ENCODE results near the gene SLC19A1. TPM values are rescaled to one million over a fixed set of nuclear protein-coding genes. Genes with fewer than 3 reads are reported as not detected.

The SLC19A1 gene
- total RNA-seq, 4 donors from 2014 or later = 10.7 to 70.8 (median 30.5) TPM

DNA sequence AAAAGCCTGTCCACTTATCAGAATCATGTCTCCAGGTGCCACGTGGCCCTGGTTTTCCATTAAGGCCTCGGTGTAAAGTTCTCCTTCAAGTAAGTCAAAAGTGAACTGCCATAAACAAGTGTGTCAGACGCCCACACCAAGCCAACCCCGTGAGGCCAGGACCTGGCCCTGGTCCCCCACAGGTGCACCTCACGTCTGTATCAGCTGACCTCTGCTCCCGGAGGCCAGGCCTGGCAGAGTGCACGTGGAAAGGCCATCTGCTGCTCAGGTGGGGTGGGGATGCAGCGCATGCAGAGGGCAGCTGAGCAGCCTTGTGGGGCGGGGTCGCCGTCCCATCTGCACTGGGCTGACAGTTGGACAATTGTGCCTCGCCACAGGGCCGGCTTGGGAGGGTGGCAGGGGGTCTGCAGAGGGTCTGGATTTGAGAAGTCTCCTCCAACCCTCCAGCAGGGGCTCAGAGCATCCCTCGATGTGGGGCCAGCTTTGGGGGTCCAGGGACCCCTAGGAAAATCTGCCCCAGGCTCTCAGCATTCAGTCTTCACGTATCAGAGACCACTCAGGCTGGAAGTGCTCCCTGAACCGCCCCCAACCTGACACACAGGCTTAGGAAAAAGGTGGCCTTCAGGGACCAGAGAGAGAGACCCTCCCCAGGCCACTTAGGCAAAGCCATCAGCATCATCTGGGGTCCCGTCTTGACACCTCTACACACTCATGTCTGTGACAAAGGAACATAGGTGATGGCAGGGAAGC lies 3.0 kb downstream of the SLC19A1 start:
- H3K4me3 ChIP-seq = no peak overlapping the region
- peaks cover 0 to 30% (median 14%) of the 10 kb centered on the region in 4 donors for H3K4me1 ChIP-seq
- no peaks in the 10 kb centered on the region for H3K9me3 ChIP-seq

DNA sequence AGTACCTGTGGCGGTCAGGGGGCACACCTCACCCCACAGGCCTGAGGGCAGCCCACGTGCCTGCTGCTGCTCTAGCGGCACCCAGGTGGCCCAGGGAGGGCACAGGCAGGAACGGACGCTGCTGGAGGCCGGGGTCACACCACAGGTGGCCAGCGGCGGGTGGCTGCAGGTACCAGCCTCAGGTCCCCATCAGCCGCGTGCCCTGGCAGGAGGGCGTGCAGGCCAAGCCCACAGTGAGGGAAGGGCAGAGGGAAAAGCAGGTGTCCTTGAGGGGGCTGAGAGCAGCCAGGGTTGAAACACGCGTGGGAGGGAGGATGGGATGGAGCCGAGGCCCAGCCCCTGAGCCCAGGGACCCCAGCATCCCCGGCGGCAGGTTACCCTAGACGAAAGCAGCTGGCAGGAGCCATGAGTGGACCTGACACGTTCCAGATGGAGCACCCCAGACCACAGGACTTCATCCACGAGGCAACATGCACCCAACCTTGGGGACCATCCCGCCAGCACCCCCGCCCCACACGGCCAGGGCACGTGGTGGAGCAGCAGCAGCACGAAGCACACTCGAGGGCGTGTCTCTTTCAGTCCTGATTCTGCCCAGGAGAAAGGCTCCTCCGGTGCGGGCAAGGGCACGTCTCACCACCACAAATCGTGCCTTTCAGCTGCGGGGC lies 3.7 kb downstream of the SLC19A1 start:
- DNase-seq = peak in 1 of 3 donors; percentile 43
- no peaks in the 10 kb centered on the region for H3K36me3 ChIP-seq

More for the DNA sequence above, 3.0 kb downstream of the SLC19A1 start:
- TF ChIP-seq POLR2A (IDR thresholded peaks at IDR 0.05) = peak in 1 of 2 donors; percentile 30
- TF ChIP-seq, protein P1, sequence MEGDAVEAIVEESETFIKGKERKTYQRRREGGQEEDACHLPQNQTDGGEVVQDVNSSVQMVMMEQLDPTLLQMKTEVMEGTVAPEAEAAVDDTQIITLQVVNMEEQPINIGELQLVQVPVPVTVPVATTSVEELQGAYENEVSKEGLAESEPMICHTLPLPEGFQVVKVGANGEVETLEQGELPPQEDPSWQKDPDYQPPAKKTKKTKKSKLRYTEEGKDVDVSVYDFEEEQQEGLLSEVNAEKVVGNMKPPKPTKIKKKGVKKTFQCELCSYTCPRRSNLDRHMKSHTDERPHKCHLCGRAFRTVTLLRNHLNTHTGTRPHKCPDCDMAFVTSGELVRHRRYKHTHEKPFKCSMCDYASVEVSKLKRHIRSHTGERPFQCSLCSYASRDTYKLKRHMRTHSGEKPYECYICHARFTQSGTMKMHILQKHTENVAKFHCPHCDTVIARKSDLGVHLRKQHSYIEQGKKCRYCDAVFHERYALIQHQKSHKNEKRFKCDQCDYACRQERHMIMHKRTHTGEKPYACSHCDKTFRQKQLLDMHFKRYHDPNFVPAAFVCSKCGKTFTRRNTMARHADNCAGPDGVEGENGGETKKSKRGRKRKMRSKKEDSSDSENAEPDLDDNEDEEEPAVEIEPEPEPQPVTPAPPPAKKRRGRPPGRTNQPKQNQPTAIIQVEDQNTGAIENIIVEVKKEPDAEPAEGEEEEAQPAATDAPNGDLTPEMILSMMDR (IDR thresholded peaks at IDR 0.05) = peak in 1 of 6 experiments; percentile 6
- Histone ChIP-seq H3K27ac (peak overlapping the region in 2 of 4 donors; percentile 58 to 82), H3K27me3 (no peaks in the 10 kb centered on the region), H3K36me3 (no peaks in the 10 kb centered on the region)
- peak in 2 of 3 donors; percentile 78 to 81 for DNase-seq

DNA sequence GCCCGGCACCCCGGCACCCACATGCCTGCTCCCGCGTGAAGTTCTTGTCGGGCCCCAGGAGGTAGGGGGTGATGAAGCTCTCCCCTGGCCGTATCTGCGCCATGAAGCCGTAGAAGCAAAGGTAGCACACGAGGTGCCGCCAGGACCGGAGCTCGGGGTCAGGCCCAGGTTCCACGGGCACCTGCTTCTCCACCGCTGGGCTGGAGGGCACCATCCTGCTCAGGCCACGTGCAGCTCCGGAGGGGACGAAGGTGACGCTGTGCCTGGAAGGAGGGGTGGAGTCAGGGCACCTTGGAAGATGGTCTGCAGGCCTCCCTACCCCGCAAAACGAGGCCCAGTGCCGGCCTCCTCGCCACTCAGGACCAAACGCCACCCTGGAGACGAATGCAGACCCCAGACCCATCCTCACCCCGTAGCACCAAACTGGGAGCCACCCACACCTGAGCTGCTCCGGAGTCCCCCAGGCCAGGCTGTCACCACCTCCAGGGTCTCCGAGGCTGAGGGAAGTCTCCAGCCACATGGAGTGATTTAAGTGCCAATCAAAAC lies 4.4 kb downstream of the SLC19A1 start:
- Histone ChIP-seq H3K27ac (peak overlapping the region in 1 of 4 donors; percentile 82), H3K27me3 (no peaks in the 10 kb centered on the region), H3K4me1 (peaks cover 6 to 36% (median 17%) of the 10 kb centered on the region in 4 donors), H3K9me3 (no peaks in the 10 kb centered on the region), H3K4me3 (no peak overlapping the region), H3K36me3 (no peaks in the 10 kb centered on the region)
- DNase-seq = peak in 1 of 3 donors; percentile 46
- TF ChIP-seq POLR2A (IDR thresholded peaks at IDR 0.05) = no peak
- TF ChIP-seq, protein P1 (IDR thresholded peaks at IDR 0.05) = no peak

More for the DNA sequence above, 3.7 kb downstream of the SLC19A1 start:
- H3K27me3 ChIP-seq = no peaks in the 10 kb centered on the region
- H3K27ac ChIP-seq = peak overlapping the region in 2 of 4 donors; percentile 58 to 82
- H3K4me3 ChIP-seq = no peak overlapping the region
- peaks cover 2 to 36% (median 16%) of the 10 kb centered on the region in 4 donors for H3K4me1 ChIP-seq
- TF ChIP-seq POLR2A (IDR thresholded peaks at IDR 0.05) = no peak
- TF ChIP-seq, protein P1 (IDR thresholded peaks at IDR 0.05) = no peak
- no peaks in the 10 kb centered on the region for H3K9me3 ChIP-seq

DNA sequence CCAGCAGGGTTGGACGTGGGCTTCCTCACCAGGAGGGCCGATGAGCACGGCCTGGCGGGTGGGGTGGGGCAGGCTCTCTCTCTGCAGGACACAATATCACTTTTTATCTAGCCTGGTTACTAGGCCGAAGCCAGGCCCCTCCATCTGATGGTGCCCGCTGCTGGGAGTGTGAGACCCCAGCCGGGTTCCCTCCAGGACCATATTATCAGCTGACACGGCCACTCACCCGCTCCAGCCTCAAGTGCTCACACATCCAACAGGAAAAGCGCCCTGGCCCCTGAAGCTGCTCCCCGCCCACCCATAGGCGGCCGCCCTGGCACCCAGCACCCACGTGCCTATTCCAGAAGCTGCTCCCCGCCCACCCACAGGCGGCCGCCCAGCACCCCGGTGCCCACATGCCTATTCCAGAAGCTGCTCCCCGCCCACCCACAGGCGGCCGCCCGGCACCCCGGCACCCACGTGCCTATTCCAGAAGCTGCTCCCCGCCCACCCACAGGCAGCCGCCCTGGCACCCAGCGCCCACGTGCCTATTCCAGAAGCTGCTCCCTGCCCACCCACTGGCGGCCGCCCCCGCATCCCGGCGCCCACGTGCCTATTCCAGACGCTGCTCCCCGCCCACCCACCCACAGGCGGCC lies 5.0 kb downstream of the SLC19A1 start:
- Histone ChIP-seq H3K9me3 (no peaks in the 10 kb centered on the region), H3K4me1 (peaks cover 8 to 39% (median 17%) of the 10 kb centered on the region in 4 donors), H3K36me3 (no peaks in the 10 kb centered on the region), H3K27me3 (no peaks in the 10 kb centered on the region), H3K4me3 (no peak overlapping the region), H3K27ac (no peak overlapping the region)
- TF ChIP-seq POLR2A (IDR thresholded peaks at IDR 0.05) = no peak
- TF ChIP-seq, protein P1 (IDR thresholded peaks at IDR 0.05) = no peak
- DNase-seq = peak in 2 of 3 donors; percentile 32 to 44

Measured in Peyer's patch (tissue), 4 donors.